ENCODE results near the gene SLC66A2. TPM values are rescaled to one million over a fixed set of nuclear protein-coding genes. Genes with fewer than 3 reads are reported as not detected.

The SLC66A2 gene
- total RNA-seq, 1 experiment from 2014 or later = 13.0 TPM

DNA sequence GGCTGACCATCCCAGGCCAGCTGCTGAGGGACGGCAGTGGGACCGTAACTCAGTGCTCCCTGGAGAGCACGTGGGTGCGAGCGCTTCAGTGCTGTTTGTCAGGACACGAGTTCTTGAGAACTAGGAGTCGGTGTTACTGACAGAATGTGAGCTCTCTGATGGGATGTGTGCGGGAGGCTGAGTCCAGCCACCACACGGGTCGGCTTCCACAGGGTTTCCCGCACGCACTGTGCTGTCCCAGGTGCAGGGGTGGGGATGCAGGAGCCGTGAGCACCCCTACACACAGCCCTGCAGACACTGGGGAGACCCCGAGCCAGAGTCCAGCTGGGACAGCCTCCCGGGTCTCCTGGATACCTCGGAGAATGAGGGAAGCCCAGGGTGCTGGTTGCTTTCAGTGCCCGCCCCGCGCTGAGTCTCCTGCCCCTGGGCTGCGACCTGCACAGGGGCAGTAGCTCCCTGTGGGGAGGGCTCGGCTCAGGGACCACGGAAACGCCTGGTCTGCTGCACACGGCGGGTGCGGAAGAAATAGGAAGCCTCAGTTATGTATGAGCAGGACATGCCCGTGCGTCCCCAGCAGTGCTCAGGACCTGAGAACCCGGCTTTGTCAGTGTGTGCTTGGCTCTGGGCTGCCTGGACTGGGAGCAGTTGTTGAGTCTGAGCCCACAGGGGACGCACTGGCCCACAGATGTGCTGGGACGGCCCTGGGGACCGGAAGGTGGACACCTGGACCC lies 82.5 kb downstream of the SLC66A2 start:
- no peak for TF ChIP-seq CTCF (conservative IDR thresholded peaks at IDR 0.05)
- H4K5ac ChIP-seq (ENCODE audit: insufficient read length, low read depth, low read length) = no peak overlapping the region
- no peak overlapping the region for H3K56ac ChIP-seq (ENCODE audit: insufficient read length, low read depth, low read length)
- H3K27me3 ChIP-seq (ENCODE audit: insufficient read depth, low read length) = no peaks in the 10 kb centered on the region
- no CpG with 5 or more reads among the region's 32 CpGs for WGBS (ENCODE audit: extremely low coverage, insufficient read length, low lambda C conversion rate)
- H2AK5ac ChIP-seq (ENCODE audit: insufficient read length, low read length) = no peak overlapping the region
- no peak overlapping the region for H2BK12ac ChIP-seq (ENCODE audit: insufficient read length, low read depth, low read length)
- no peak overlapping the region for H2BK20ac ChIP-seq (ENCODE audit: low read depth, low read length, poor library complexity, severe bottlenecking)
- no peaks in the 10 kb centered on the region for H3K79me1 ChIP-seq (ENCODE audit: insufficient read depth, low read depth, low read length, poor library complexity, severe bottlenecking)
- H3K9ac ChIP-seq (ENCODE audit: extremely low read depth, insufficient read length, low read length) = no peak overlapping the region
- no peak for DNase-seq
- H3K18ac ChIP-seq (ENCODE audit: insufficient read length, low read depth, low read length) = no peak overlapping the region
- H2BK120ac ChIP-seq (ENCODE audit: low read depth, low read length, poor library complexity, severe bottlenecking) = no peak overlapping the region
- no peaks in the 10 kb centered on the region for H3K9me3 Mint-ChIP-seq
- no peak overlapping the region for H3K23ac ChIP-seq (ENCODE audit: insufficient read length, low read depth, low read length)
- H4K91ac ChIP-seq (ENCODE audit: insufficient read length, low read depth, low read length) = no peak overlapping the region
- no peaks in the 10 kb centered on the region for H3K79me2 ChIP-seq (ENCODE audit: insufficient read depth, low read length)
- no peak overlapping the region for H3K27ac ChIP-seq (ENCODE audit: insufficient read length, low read depth, low read length)
- H3K4me2 ChIP-seq (ENCODE audit: insufficient read depth, insufficient read length, low read length) = no peak overlapping the region
- no peak overlapping the region for H2BK5ac ChIP-seq (ENCODE audit: insufficient read length, low read length)
- H3K4me3 Mint-ChIP-seq = no peak overlapping the region
- H3T11ph ChIP-seq (ENCODE audit: low read length) = no peak overlapping the region
- no peak overlapping the region for H2AFZ ChIP-seq (ENCODE audit: low read length)
- H3K27ac Mint-ChIP-seq = no peak overlapping the region
- H3K4ac ChIP-seq (ENCODE audit: low read depth, low read length) = no peak overlapping the region
- no peaks in the 10 kb centered on the region for H3K36me3 Mint-ChIP-seq (ENCODE audit: insufficient read depth in 1 of 3, low read depth in 3 of 3)
- no peaks in the 10 kb centered on the region; the same call in 1 of the 2 replicates for H3K27me3 Mint-ChIP-seq (ENCODE audit: low read depth)
- peaks cover 0 to 9% of the 10 kb centered on the region in 2 experiments; a peak in 2 of 4 replicates for H3K4me1 Mint-ChIP-seq
- H3K9me3 ChIP-seq (ENCODE audit: control insufficient read depth, low read depth, low read length) = no peaks in the 10 kb centered on the region
- no peaks in the 10 kb centered on the region for H4K20me1 ChIP-seq (ENCODE audit: control insufficient read depth, insufficient read depth, insufficient read length)
- H3K4me1 ChIP-seq (ENCODE audit: insufficient read depth, low read length) = no peaks in the 10 kb centered on the region
- H2BK15ac ChIP-seq (ENCODE audit: low read depth, low read length) = no peak overlapping the region
- H3K14ac ChIP-seq (ENCODE audit: insufficient read depth, low read length) = no peak overlapping the region; the same call in 1 of the 2 replicates
- no peak overlapping the region for H4K8ac ChIP-seq (replicated peaks; ENCODE audit: insufficient read length, low read depth, low read length)
- H3K23me2 ChIP-seq (ENCODE audit: insufficient read length, low read depth, low read length, poor library complexity, severe bottlenecking) = no peaks in the 10 kb centered on the region
